Mesodermal cell (in vitro differentiated cells): Measurements from ENCODE around the gene JAK3.

Experiments used
- H3K27ac ChIP-seq: 2 replicates; pipeline ENCODE4 v1.7.0; 2013; ENCODE audit warnings: mild to moderate bottlenecking, low read depth, low read length, moderate library complexity; ENCODE audit not compliant: severe bottlenecking
- H3K36me3 ChIP-seq: 2 replicates; pipeline ENCODE4 v1.7.1; 2013; ENCODE audit warnings: mild to moderate bottlenecking, low read length, moderate library complexity; ENCODE audit not compliant: control insufficient read depth, insufficient read depth
- H3K4me1 ChIP-seq: one replicate; pipeline ENCODE4 v1.7.1; 2013; ENCODE audit warnings: mild to moderate bottlenecking, low read length; ENCODE audit not compliant: insufficient read depth, control insufficient read depth, poor library complexity, severe bottlenecking
- H3K4me3 ChIP-seq: 2 replicates; pipeline ENCODE4 v1.7.0; 2013; ENCODE audit warnings: low read length, control low read depth, mild to moderate bottlenecking; ENCODE audit not compliant: insufficient read depth, poor library complexity, severe bottlenecking; ENCODE audit errors: extremely low read depth
- H3K9me3 ChIP-seq: 2 replicates; pipeline ENCODE4 v1.7.1; 2013; ENCODE audit warnings: mild to moderate bottlenecking, low read length, moderate library complexity; ENCODE audit not compliant: control insufficient read depth
- WGBS, 2 experiments: methylation state at CpG; one replicate each; pipeline ENCODE4 v1.1.5; 2013; ENCODE audit warnings: missing lambda C conversion rate in 2 of 2; ENCODE audit not compliant: insufficient coverage in 2 of 2; 5-methylcytosine and 5-hydroxymethylcytosine counted together

JAK3 gene

DNA sequence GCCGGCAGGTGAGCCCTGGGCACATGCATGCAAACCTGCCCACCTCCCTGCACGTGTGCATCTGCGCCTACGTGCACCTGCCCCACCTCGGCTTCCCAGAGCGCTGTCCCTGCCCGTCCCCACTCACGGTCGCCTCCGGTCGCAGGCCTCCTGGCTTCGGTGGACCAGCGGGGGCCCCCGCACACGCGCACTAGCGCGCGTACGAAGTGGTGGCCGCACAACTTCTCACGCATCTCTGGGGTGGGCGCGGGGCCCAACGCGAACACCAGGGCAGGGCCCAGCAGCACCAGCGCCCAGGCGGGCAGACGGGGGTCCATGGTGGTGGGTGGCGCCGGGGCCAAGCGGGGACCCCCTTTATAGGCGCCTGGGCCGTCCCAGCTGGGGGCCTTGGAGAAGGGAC, 26.6 kb downstream of the JAK3 start, which contains the start of gene INSL3:
TSS of gene INSL3 (minus strand) at position 330 of the 400 bp plus-strand sequence. CDS start at position 317, 13 bp downstream.
- no peaks in the 10 kb centered on the region for H3K36me3 ChIP-seq
- H3K27ac ChIP-seq = no peak within 1 kb of the TSS
- 91 to 93% methylated on average over 23 to 34 of the region's 34 CpGs for WGBS, 2 experiments
- no peaks in the 10 kb centered on the region for H3K4me1 ChIP-seq
- no peak within 1 kb of the TSS for H3K4me3 ChIP-seq
- no peaks in the 10 kb centered on the region for H3K9me3 ChIP-seq

GRCh38 chr19:17817668-17818363, 30.0 kb downstream of the JAK3 start:
- H3K4me1 ChIP-seq = no peaks in the 10 kb centered on the region
- H3K9me3 ChIP-seq = no peaks in the 10 kb centered on the region
- H3K27ac ChIP-seq = no peak overlapping the region
- no peak overlapping the region for H3K4me3 ChIP-seq
- no peaks in the 10 kb centered on the region for H3K36me3 ChIP-seq
- WGBS, 2 experiments = 86 to 87% methylated on average over 12 of the region's 13 CpGs

DNA sequence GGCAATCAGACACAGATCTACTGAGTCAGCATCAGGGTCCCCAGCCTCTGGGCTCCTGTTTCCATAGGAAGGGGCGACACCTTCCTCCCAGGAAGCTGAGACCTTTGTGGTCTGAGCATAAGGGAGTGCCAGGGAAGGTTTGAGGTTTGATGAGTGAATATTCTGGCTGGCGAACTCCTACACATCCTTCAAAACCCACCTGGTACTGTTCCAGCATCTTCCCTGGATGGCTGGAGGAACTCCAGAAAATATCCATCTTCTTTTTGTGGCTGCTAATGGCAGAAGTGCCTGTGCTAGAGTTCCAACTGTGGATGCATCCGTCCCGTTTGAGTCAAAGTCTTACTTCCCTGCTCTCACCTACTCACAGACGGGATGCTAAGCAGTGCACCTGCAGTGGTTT, 35.7 kb downstream of the JAK3 start:
- H3K27ac ChIP-seq = no peak overlapping the region
- no peaks in the 10 kb centered on the region for H3K4me1 ChIP-seq
- 72 to 92% methylated on average over 3 to 4 of the region's 5 CpGs for WGBS, 2 experiments
- no peaks in the 10 kb centered on the region for H3K36me3 ChIP-seq
- no peak overlapping the region for H3K4me3 ChIP-seq
- no peaks in the 10 kb centered on the region for H3K9me3 ChIP-seq

- no peaks in the 10 kb centered on the region for H3K36me3 ChIP-seq
- no peak overlapping the region for H3K4me3 ChIP-seq
- H3K4me1 ChIP-seq = no peaks in the 10 kb centered on the region
- H3K9me3 ChIP-seq = no peaks in the 10 kb centered on the region
- 91 to 93% methylated on average over 20 of the region's 20 CpGs for WGBS, 2 experiments
- H3K27ac ChIP-seq = no peak overlapping the region
Measured at GRCh38 chr19:17811681-17812080, 36.1 kb downstream of the JAK3 start.

- Histone ChIP-seq H3K9me3 (no peaks in the 10 kb centered on the region), H3K4me3 (no peak overlapping the region), H3K4me1 (no peaks in the 10 kb centered on the region), H3K36me3 (no peaks in the 10 kb centered on the region), H3K27ac (no peak overlapping the region)
- WGBS, 2 experiments = 100% methylated on average over 1 of the region's 2 CpGs; no CpG with 5 or more reads in 1 of the 2 experiments
Measured at GRCh38 chr19:17811103-17811502, 36.7 kb downstream of the JAK3 start.

- Histone ChIP-seq H3K36me3 (no peaks in the 10 kb centered on the region), H3K9me3 (no peaks in the 10 kb centered on the region), H3K4me3 (no peak overlapping the region), H3K27ac (no peak overlapping the region), H3K4me1 (no peaks in the 10 kb centered on the region)
- WGBS, 2 experiments = 93% methylated on average over 31 to 37 of the region's 38 CpGs
Measured at GRCh38 chr19:17807731-17808316, 40.0 kb downstream of the JAK3 start.

GRCh38 chr19:17806945-17807344, 40.8 kb downstream of the JAK3 start:
- no peaks in the 10 kb centered on the region for H3K9me3 ChIP-seq
- 78 to 86% methylated on average over 1 of the region's 3 CpGs for WGBS, 2 experiments
- no peak overlapping the region for H3K4me3 ChIP-seq
- no peaks in the 10 kb centered on the region for H3K36me3 ChIP-seq
- H3K27ac ChIP-seq = no peak overlapping the region
- H3K4me1 ChIP-seq = no peaks in the 10 kb centered on the region

DNA sequence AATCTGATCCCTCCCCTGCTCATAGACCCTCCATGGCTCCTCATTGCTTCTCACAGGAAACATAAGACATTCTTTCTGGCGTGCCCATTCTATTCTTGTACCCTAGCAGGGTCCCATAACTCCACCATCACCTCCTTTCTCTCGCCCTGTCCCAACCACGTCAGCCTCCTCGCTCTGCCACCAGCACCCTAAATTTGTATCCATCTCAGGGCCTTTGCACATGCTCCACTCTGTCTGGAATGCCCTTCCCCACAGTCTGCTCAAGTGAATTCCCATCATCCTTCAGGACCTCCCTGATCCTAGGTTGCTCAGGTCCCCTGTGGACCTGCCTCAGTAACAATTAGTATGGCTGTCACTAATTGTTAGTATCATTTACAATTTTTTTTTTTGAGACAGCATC, 42.4 kb downstream of the JAK3 start:
- Histone ChIP-seq H3K4me3 (no peak overlapping the region), H3K36me3 (no peaks in the 10 kb centered on the region)

GRCh38 chr19:17803264-17803896, 44.4 kb downstream of the JAK3 start:
- no peak overlapping the region for H3K4me3 ChIP-seq
- H3K36me3 ChIP-seq = no peaks in the 10 kb centered on the region
- no peaks in the 10 kb centered on the region for H3K9me3 ChIP-seq
- no peaks in the 10 kb centered on the region for H3K4me1 ChIP-seq
- WGBS, 2 experiments = 80 to 87% methylated on average over 9 to 11 of the region's 14 CpGs
- no peak overlapping the region for H3K27ac ChIP-seq

More for the DNA sequence above, 42.4 kb downstream of the JAK3 start:
- H3K9me3 ChIP-seq = no peaks in the 10 kb centered on the region
- WGBS, 2 experiments = 69 to 91% methylated on average over 2 to 4 of the region's 4 CpGs
- H3K4me1 ChIP-seq = no peaks in the 10 kb centered on the region
- H3K27ac ChIP-seq = no peak overlapping the region

- Histone ChIP-seq H3K27ac (no peak overlapping the region), H3K4me3 (no peak overlapping the region), H3K36me3 (no peaks in the 10 kb centered on the region), H3K4me1 (no peaks in the 10 kb centered on the region), H3K9me3 (no peaks in the 10 kb centered on the region)
- WGBS, 2 experiments = 84 to 91% methylated on average over 6 to 11 of the region's 12 CpGs
Measured at GRCh38 chr19:17802137-17802858, 45.5 kb downstream of the JAK3 start.
